Anterior cingulate cortex (tissue), 58 donors: ENCODE results near the gene ADGRA1.

Experiments used
- DNase-seq, 58 donors: peaks; one replicate each; lab custom pipeline; 2025; lab: John Stamatoyannopoulos, UW

ADGRA1 gene

GRCh38 chr10:133056001-133056400, 31.7 kb upstream of the ADGRA1 start:
- DNase-seq = no peak

- no peak for DNase-seq
Observed at GRCh38 chr10:133056651-133057178, 31.0 kb upstream of the ADGRA1 start.

- no peak for DNase-seq
Observed at GRCh38 chr10:133058331-133059092, 29.2 kb upstream of the ADGRA1 start.

GRCh38 chr10:133059093-133059470, 28.6 kb upstream of the ADGRA1 start:
- DNase-seq = no peak

GRCh38 chr10:133059571-133059970, 28.2 kb upstream of the ADGRA1 start:
- no peak for DNase-seq

- DNase-seq = no peak
Observed at GRCh38 chr10:133060022-133060421, 27.7 kb upstream of the ADGRA1 start.

- no peak for DNase-seq
Observed at GRCh38 chr10:133060466-133060865, 27.3 kb upstream of the ADGRA1 start.

GRCh38 chr10:133060881-133061280, 26.8 kb upstream of the ADGRA1 start:
- no peak for DNase-seq

GRCh38 chr10:133061296-133062038, 26.3 kb upstream of the ADGRA1 start:
- no peak for DNase-seq

- no peak for DNase-seq
Observed at GRCh38 chr10:133062085-133062484, 25.6 kb upstream of the ADGRA1 start.

GRCh38 chr10:133062635-133063034, 25.1 kb upstream of the ADGRA1 start:
- no peak for DNase-seq

- peak in 17 of 58 donors; percentile 11 to 51 (median 30) for DNase-seq
Observed at GRCh38 chr10:133067149-133068105, 20.3 kb upstream of the ADGRA1 start.

GRCh38 chr10:133068111-133069032, 19.4 kb upstream of the ADGRA1 start:
- DNase-seq = no peak

GRCh38 chr10:133069033-133069525, 18.6 kb upstream of the ADGRA1 start:
- DNase-seq = no peak

- no peak for DNase-seq
Observed at GRCh38 chr10:133070405-133070804, 17.3 kb upstream of the ADGRA1 start.

- DNase-seq = no peak
Observed at GRCh38 chr10:133070810-133071209, 16.9 kb upstream of the ADGRA1 start.

- no peak for DNase-seq
Observed at GRCh38 chr10:133071733-133072132, 16.0 kb upstream of the ADGRA1 start.

- DNase-seq = no peak
Observed at GRCh38 chr10:133072196-133072595, 15.5 kb upstream of the ADGRA1 start.

- DNase-seq = peak in 5 of 58 donors; percentile 19 to 52 (median 37)
Observed at GRCh38 chr10:133072720-133073390, 14.9 kb upstream of the ADGRA1 start.
